GM18498 (cell line): Measurements from ENCODE around the gene SFTPD.

Source experiments
- ATAC-seq: cut with Tn5 transposase; IDR thresholded peaks from one replicate; pipeline ENCODE4 v1.9.1; 2021; ENCODE audit warnings: mild to moderate bottlenecking, moderate library complexity; ENCODE audit not compliant: unreplicated experiment

SFTPD gene

GRCh38 chr10:79946271-79947082 is 2.4 kb downstream of the SFTPD start:
- no peak for ATAC-seq

- no peak for ATAC-seq
Measured at GRCh38 chr10:79944428-79945395, 4.2 kb downstream of the SFTPD start.

- ATAC-seq: no peak
Measured at GRCh38 chr10:79943871-79944270, 5.0 kb downstream of the SFTPD start.

GRCh38 chr10:79942261-79943185 is 6.4 kb downstream of the SFTPD start:
- no peak for ATAC-seq

- no peak for ATAC-seq
Measured at GRCh38 chr10:79941585-79942210, 7.2 kb downstream of the SFTPD start.

- ATAC-seq: no peak
Measured at GRCh38 chr10:79941146-79941545, 7.8 kb downstream of the SFTPD start.

- no peak for ATAC-seq
Measured at GRCh38 chr10:79940431-79940830, 8.5 kb downstream of the SFTPD start.

- ATAC-seq: no peak
Measured at GRCh38 chr10:79939969-79940368, 8.9 kb downstream of the SFTPD start.

- peak; percentile 72 for ATAC-seq
Measured at GRCh38 chr10:79938728-79939406, 10.0 kb downstream of the SFTPD start.

GRCh38 chr10:79937701-79938151 is 11.2 kb downstream of the SFTPD start:
- no peak for ATAC-seq

GRCh38 chr10:79936625-79937615 is 12.0 kb downstream of the SFTPD start:
- no peak for ATAC-seq

- ATAC-seq: no peak
Measured at GRCh38 chr10:79933961-79934360, 14.9 kb downstream of the SFTPD start.

GRCh38 chr10:79932841-79933379 is 16.0 kb downstream of the SFTPD start:
- ATAC-seq: no peak

- no peak for ATAC-seq
Measured at GRCh38 chr10:79932307-79932706, 16.6 kb downstream of the SFTPD start.

- ATAC-seq: no peak
Measured at GRCh38 chr10:79930751-79931150, 18.2 kb downstream of the SFTPD start.

GRCh38 chr10:79930267-79930666 is 18.6 kb downstream of the SFTPD start:
- no peak for ATAC-seq

GRCh38 chr10:79929409-79929904 is 19.4 kb downstream of the SFTPD start:
- peak; percentile 79 for ATAC-seq

GRCh38 chr10:79928028-79928583 is 20.8 kb downstream of the SFTPD start:
- ATAC-seq: no peak
